GM12878 (cell line): ENCODE results near the gene RGCC. TPM values are rescaled to one million over a fixed set of nuclear protein-coding genes. Genes with fewer than 3 reads are reported as not detected.

Experiments
- ATAC-seq: fragments of 200-7000 bp; cut with Tn5 transposase; 3 replicates; pipeline ENCODE4 v1.9.1; 2020; ENCODE audit warnings: mild to moderate bottlenecking, moderate library complexity
- BruUV-seq: library from RNA; stranded (reverse); fragments of 400-500 nt; replicated peaks from 2 replicates; lab custom pipeline; 2021; lab: Mats Ljungman, UMichigan
- CTCF ChIA-PET: fragments of 300-600 bp; sonication (Branson Sonifier 250); formaldehyde crosslinking; extraction: SDS; loops from one replicate; lab custom pipeline; 2021; ENCODE audit warnings: inconsistent platforms; lab: Yijun Ruan, JAX
- POLR2A ChIA-PET: fragments of 350-600 bp; formaldehyde crosslinking; extraction: SDS; loops from one replicate; lab custom pipeline; 2021; ENCODE audit warnings: inconsistent platforms; lab: Charles Lee
- RAD21 ChIA-PET: fragments of 300-600 bp; sonication (Branson Sonifier 250); formaldehyde crosslinking; loops from one replicate; lab custom pipeline; 2023; ENCODE audit warnings: antibody characterized with exemption; ENCODE audit not compliant: unreplicated experiment; lab: Charles Lee
- SMC1A ChIA-PET: fragments of 300-600 bp; sonication (Branson Sonifier 250); formaldehyde crosslinking; loops from one replicate; lab custom pipeline; 2023; ENCODE audit not compliant: unreplicated experiment, uncharacterized antibody; lab: Charles Lee
- DNase-seq: peaks from one replicate; pipeline ENCODE4 v3.0.0-alpha.2; 2011; ENCODE audit warnings: low read depth, low spot score
- FAIRE-seq: peaks from 3 replicates; lab custom pipeline; 2011; peaks lifted over from hg19 to GRCh38; lab: Jason Lieb, UNC
- H2AFZ ChIP-seq: 2 replicates; pipeline ENCODE4 v1.6.0; 2011; ENCODE audit warnings: low read depth, low read length, control low read depth; ENCODE audit not compliant: control insufficient read depth
- H3K27ac ChIP-seq: 2 replicates; pipeline ENCODE4 v1.5.1; 2011; ENCODE audit warnings: control low read depth; ENCODE audit not compliant: control insufficient read depth, insufficient read depth
- H3K27me3 ChIP-seq, 2 experiments: replicated peaks in 1 of 2; 2 replicates each; pipeline versions ENCODE4 v1.6.0 to v1.6.1; 2011; ENCODE audit warnings: low read length in 1 of 2; ENCODE audit not compliant: control insufficient read depth in 2 of 2, insufficient read depth in 2 of 2
- H3K36me3 ChIP-seq, 2 experiments: 2 replicates each; pipeline ENCODE4 v1.5.1; 2011; ENCODE audit warnings: low read length in 1 of 2; ENCODE audit not compliant: control insufficient read depth in 2 of 2, insufficient read depth in 2 of 2
- H3K4me1 ChIP-seq: 2 replicates; pipeline ENCODE4 v1.6.1; 2011; ENCODE audit warnings: mild to moderate bottlenecking, low read length, moderate library complexity, mixed read lengths; ENCODE audit not compliant: control insufficient read depth, insufficient read depth
- H3K4me2 ChIP-seq: 2 replicates; pipeline ENCODE4 v1.6.0; 2011; ENCODE audit warnings: control low read depth; ENCODE audit not compliant: control insufficient read depth, insufficient read depth
- H3K4me3 ChIP-seq: fragments of 200-600 bp; sonication (generic); 2 replicates; pipeline ENCODE4 v1.5.1; 2016
- H3K79me2 ChIP-seq: 2 replicates; pipeline ENCODE4 v1.6.0; 2011; ENCODE audit warnings: low read length; ENCODE audit not compliant: control insufficient read depth, insufficient read depth
- H3K9ac ChIP-seq: 2 replicates; pipeline ENCODE4 v1.8.0; 2011; ENCODE audit warnings: low read length, control low read depth, mixed read lengths; ENCODE audit not compliant: control insufficient read depth, insufficient read depth
- H3K9me3 ChIP-seq: replicated peaks from 3 replicates; pipeline ENCODE4 v1.5.1; 2011; ENCODE audit warnings: mild to moderate bottlenecking, low read length; ENCODE audit not compliant: control insufficient read depth, insufficient read depth
- H4K20me1 ChIP-seq: 2 replicates; pipeline ENCODE4 v1.6.0; 2011; ENCODE audit not compliant: control insufficient read depth, insufficient read depth
- ASH2L ChIP-seq: fragments of 300-600, 200-600 bp; sonication (generic); IDR thresholded peaks from 2 replicates; pipeline ENCODE4 v1.6.1; 2017; ENCODE audit warnings: low read depth, mild to moderate bottlenecking, borderline replicate concordance
- CEBPB ChIP-seq, 2 experiments: fragments of 150-350 bp in 1 of 2; IDR thresholded peaks; 2 replicates each; pipeline ENCODE4 v1.6.1; 2012 to 2014; ENCODE audit warnings: low read depth in 2 of 2, low read length in 2 of 2, borderline replicate concordance in 1 of 2, inconsistent platforms in 1 of 2
- FOXM1 ChIP-seq: IDR thresholded peaks from 2 replicates; pipeline ENCODE4 v1.6.1; 2012; ENCODE audit warnings: low read depth, mild to moderate bottlenecking, inconsistent platforms, low read length, moderate library complexity
- HDAC2 ChIP-seq: fragments of 200-600 bp; sonication (generic); IDR thresholded peaks from 2 replicates; pipeline ENCODE4 v1.6.1; 2017
- HSF1 ChIP-seq: fragments of 150-350 bp; IDR thresholded peaks from 2 replicates; pipeline ENCODE4 v1.6.1; 2014; ENCODE audit warnings: mild to moderate bottlenecking, low read depth, low read length
- LARP7 ChIP-seq: fragments of 450-650 bp; IDR thresholded peaks from 2 replicates; pipeline ENCODE4 v1.6.1; 2017; ENCODE audit warnings: mild to moderate bottlenecking
- MXI1 ChIP-seq: fragments of 150-350 bp; IDR thresholded peaks from 2 replicates; pipeline ENCODE4 v1.6.1; 2011; ENCODE audit warnings: low read depth, mild to moderate bottlenecking, inconsistent platforms, low read length, improper control_type of control experiment
- POU2F2 ChIP-seq: IDR thresholded peaks from 3 replicates; pipeline ENCODE4 v1.6.1; 2011; ENCODE audit warnings: low read depth, mild to moderate bottlenecking, low read length, borderline replicate concordance
- RB1 ChIP-seq: fragments of 450-650 bp; formaldehyde crosslinking; IDR thresholded peaks from 2 replicates; pipeline ENCODE4 v1.6.1; 2017; ENCODE audit warnings: mild to moderate bottlenecking, borderline replicate concordance
- SMARCA5 ChIP-seq: fragments of 450-650 bp; IDR thresholded peaks from 2 replicates; pipeline ENCODE4 v1.6.1; 2017; ENCODE audit warnings: mild to moderate bottlenecking
- SREBF2 ChIP-seq: IDR thresholded peaks from 2 replicates; pipeline ENCODE4 v1.6.1; 2012; ENCODE audit warnings: mild to moderate bottlenecking, low read length
- TBL1XR1 ChIP-seq: IDR thresholded peaks from 2 replicates; pipeline ENCODE4 v1.6.1; 2012; ENCODE audit warnings: low read depth, low read length, improper control_type of control experiment
- WGBS: methylation state at CpG from one replicate; pipeline ENCODE4 v1.1.6; 2016; ENCODE audit warnings: low lambda C conversion rate; ENCODE audit not compliant: insufficient replicate concordance, insufficient coverage; ENCODE audit errors: missing lambda C conversion rate; 5-methylcytosine and 5-hydroxymethylcytosine counted together
- in situ Hi-C: fragments of 300-500 bp; cut with MboI; formaldehyde crosslinking; loops from 9 replicates; pipeline ENCODE4 v1.14.3; 2018; ENCODE audit warnings: mixed read lengths
- intact Hi-C: fragments of 100-400 bp; cut with micrococcal nuclease; formaldehyde crosslinking; loops from one replicate; pipeline ENCODE4 v1.14.2; 2022; ENCODE audit not compliant: unreplicated experiment
- polyA plus RNA-seq, 11 experiments: library from polyadenylated mRNA; depleted of rRNA in 4 of 11; unstranded in 6 of 11; stranded (reverse) in 5 of 11; fragments of >200 nt; fragmentation: Nextera tagmentation in 4 of 11; fragmentation: Illumina TruSeq in 1 of 11; extraction: Ambion mirVana in 4 of 11; extraction: Trizol in 1 of 11; gene quantifications; 1 replicate in 1 of 11; 2 replicates in 10 of 11; pipeline versions ENCODE4 v1.2.1 to v1.2.3, GENCODE V29; 2011 to 2016; ENCODE audit warnings: inconsistent platforms in 2 of 11, missing spikeins in 2 of 11, low read depth in 1 of 11
- total RNA-seq, 4 experiments: library from RNA; depleted of rRNA in 3 of 4; stranded (reverse); fragments of >200 nt in 3 of 4; fragmentation: Illumina TruSeq in 1 of 4; extraction: Trizol in 1 of 4; gene quantifications; 2 replicates each; pipeline versions ENCODE4 v1.2.1 to v1.2.3, GENCODE V29; 2013 to 2021
- TF ChIP-seq, protein P1 (sequence below): fragments of 450-650 bp; formaldehyde crosslinking; IDR thresholded peaks from 2 replicates; pipeline ENCODE4 v1.4.0; 2022; ENCODE audit warnings: mild to moderate bottlenecking, moderate library complexity
- TF ChIP-seq, protein P2 (sequence below): IDR thresholded peaks from 2 replicates; pipeline ENCODE4 v1.6.1; 2012; ENCODE audit warnings: low read depth, low read length, improper control_type of control experiment

RGCC gene
- total and polyA plus RNA-seq, 10 of the 15 experiments (the other 5 are each of a cell fraction or from before 2014, with no cell fraction given) = 0.41 to 19.4 (median 9.9) TPM

GRCh38 chr13:41413872-41414271, 43.5 kb upstream of the RGCC start:
- Histone ChIP-seq H3K4me1 (no peaks in the 10 kb centered on the region), H2AFZ (no peak overlapping the region), H3K79me2 (no peaks in the 10 kb centered on the region), H3K36me3 (no peaks in the 10 kb centered on the region), H4K20me1 (no peaks in the 10 kb centered on the region), H3K27ac (no peak overlapping the region), H3K4me3 (no peak overlapping the region), H3K9ac (no peak overlapping the region), H3K4me2 (no peak overlapping the region), H3K9me3 (no peaks in the 10 kb centered on the region), H3K27me3 (no peaks in the 10 kb centered on the region; a peak in 1 of 4 replicates)
- TF ChIP-seq TBL1XR1 (no peak), SMARCA5 (no peak), HSF1 (no peak), RB1 (no peak), ASH2L (no peak), POU2F2 (no peak), FOXM1 (no peak), SREBF2 (no peak), CEBPB (IDR thresholded peaks at IDR 0.05; ENCODE audit: borderline replicate concordance in 1 of 2, low read depth in 2 of 2, low read length in 2 of 2) (no peak), HDAC2 (no peak), MXI1 (no peak), LARP7 (no peak)
- TF ChIP-seq, protein P1, sequence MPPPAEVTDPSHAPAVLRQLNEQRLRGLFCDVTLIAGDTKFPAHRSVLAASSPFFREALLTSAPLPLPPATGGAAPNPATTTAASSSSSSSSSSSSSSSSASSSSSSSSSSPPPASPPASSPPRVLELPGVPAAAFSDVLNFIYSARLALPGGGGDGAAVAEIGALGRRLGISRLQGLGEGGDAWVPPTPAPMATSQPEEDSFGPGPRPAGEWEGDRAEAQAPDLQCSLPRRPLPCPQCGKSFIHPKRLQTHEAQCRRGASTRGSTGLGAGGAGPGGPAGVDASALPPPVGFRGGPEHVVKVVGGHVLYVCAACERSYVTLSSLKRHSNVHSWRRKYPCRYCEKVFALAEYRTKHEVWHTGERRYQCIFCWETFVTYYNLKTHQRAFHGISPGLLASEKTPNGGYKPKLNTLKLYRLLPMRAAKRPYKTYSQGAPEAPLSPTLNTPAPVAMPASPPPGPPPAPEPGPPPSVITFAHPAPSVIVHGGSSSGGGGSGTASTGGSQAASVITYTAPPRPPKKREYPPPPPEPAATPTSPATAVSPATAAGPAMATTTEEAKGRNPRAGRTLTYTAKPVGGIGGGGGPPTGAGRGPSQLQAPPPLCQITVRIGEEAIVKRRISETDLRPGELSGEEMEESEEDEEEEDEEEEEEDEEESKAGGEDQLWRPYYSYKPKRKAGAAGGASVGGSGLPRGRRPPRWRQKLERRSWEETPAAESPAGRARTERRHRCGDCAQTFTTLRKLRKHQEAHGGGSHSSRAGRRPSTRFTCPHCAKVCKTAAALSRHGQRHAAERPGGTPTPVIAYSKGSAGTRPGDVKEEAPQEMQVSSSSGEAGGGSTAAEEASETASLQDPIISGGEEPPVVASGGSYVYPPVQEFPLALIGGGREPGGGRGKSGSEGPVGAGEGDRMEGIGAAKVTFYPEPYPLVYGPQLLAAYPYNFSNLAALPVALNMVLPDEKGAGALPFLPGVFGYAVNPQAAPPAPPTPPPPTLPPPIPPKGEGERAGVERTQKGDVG (CRISPR knock-in tag) = no peak
- TF ChIP-seq, protein P2, sequence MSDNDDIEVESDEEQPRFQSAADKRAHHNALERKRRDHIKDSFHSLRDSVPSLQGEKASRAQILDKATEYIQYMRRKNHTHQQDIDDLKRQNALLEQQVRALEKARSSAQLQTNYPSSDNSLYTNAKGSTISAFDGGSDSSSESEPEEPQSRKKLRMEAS = no peak
- WGBS = 72% methylated on average over 5 of the region's 5 CpGs
- FAIRE-seq (no peak), DNase-seq (no peak), ATAC-seq (no peak)
- SMC1A ChIA-PET = interaction anchor here (3.1 kb wide), 1 partner anchor 239 kb away, joined by 12 read pairs; no protein-coding TSS in a partner anchor
- no TSS peak for BruUV-seq
- CTCF ChIA-PET = interaction anchor here (2.7 kb wide), 1 partner anchor 239 kb away, joined by 14 read pairs; no protein-coding TSS in a partner anchor
- RAD21 ChIA-PET = no interaction called here
- POLR2A ChIA-PET = interaction anchor here (0.5 kb wide), 1 partner anchor 838 kb away, joined by 3 read pairs; no protein-coding TSS in a partner anchor
- intact Hi-C loops = loop anchor here (5.0 kb wide), 1 partner anchor 238 kb away; no protein-coding TSS in a partner anchor
- in situ Hi-C loops = no loop called here
